Fibroblast of mammary gland (primary cell): ENCODE results near the gene MROH2B.

Source experiments
- DNase-seq: peaks from one replicate; pipeline ENCODE4 v3.0.0-alpha.2; 2010; ENCODE audit warnings: low read depth
- H3K4me3 ChIP-seq: 2 replicates; pipeline ENCODE4 v1.5.1; 2011; ENCODE audit warnings: low read depth, mild to moderate bottlenecking, low read length, moderate library complexity; ENCODE audit not compliant: control insufficient read depth
- TF ChIP-seq, protein P1 (sequence below): conservative IDR thresholded peaks from 2 replicates; pipeline ENCODE4 v1.5.1; 2011; ENCODE audit warnings: low read depth, low read length, inconsistent platforms; ENCODE audit not compliant: control insufficient read depth, insufficient read depth

The MROH2B gene

DNA sequence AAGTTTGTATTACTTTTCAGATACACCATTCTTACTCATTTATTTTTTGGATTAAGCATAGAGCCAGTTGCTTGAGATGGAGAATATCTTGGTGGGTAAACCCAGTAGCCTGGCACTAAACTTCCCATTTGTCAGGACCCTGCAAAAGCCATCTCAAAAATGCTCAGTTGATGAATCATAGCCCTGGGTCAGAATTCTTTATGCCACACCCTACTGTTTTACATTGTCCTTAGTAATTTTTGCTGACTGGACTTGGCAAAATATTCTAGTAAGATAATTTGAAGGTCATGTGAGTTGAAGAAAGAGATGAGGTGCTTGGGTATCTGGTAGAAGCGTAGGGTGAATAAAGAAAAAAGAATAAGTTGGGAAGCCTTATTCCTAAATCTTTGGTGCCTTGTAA lies 111.1 kb downstream of the MROH2B start:
- no peak for DNase-seq
- H3K4me3 ChIP-seq, result no peak overlapping the region
- TF ChIP-seq, protein P1, sequence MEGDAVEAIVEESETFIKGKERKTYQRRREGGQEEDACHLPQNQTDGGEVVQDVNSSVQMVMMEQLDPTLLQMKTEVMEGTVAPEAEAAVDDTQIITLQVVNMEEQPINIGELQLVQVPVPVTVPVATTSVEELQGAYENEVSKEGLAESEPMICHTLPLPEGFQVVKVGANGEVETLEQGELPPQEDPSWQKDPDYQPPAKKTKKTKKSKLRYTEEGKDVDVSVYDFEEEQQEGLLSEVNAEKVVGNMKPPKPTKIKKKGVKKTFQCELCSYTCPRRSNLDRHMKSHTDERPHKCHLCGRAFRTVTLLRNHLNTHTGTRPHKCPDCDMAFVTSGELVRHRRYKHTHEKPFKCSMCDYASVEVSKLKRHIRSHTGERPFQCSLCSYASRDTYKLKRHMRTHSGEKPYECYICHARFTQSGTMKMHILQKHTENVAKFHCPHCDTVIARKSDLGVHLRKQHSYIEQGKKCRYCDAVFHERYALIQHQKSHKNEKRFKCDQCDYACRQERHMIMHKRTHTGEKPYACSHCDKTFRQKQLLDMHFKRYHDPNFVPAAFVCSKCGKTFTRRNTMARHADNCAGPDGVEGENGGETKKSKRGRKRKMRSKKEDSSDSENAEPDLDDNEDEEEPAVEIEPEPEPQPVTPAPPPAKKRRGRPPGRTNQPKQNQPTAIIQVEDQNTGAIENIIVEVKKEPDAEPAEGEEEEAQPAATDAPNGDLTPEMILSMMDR, result no peak

DNA sequence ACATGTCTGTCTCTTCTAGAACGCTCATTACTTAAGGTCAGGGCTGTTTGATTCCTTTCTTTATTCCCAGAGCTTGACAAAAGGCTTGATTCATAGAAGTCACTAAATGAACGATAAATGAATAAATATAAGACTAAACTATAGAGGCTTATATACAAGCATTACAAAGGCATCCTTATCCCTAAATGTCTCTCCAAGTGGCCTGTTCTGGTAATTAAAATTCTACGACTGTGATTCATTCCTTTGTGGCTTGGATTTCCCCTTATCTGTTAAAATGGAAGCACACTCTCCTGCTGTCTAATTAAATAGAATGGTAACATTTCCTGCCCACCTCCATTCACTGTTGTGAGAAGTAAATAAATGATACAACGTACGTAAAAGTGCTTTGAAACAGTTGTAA lies 112.3 kb downstream of the MROH2B start:
- TF ChIP-seq, protein P1, result no peak
- no peak for DNase-seq

DNA sequence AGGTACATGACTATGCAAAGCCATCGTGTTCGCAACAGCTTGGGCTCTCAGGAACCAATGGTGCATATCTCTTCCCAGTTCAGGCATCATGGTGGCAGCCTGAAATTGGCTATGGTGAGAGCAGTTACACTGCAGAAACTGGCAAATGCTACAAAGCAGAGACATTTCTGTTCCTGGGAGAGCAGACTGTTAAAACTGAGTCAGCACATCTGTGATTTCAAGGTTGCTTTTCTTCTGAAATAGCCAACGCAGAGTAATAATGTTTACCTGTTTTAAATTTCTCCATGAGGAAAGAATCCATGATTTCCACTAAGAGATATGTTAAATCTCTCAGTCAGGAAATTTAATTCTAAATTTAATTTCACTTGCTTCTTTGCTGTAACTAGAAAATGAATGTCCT lies 114.1 kb downstream of the MROH2B start:
- TF ChIP-seq, protein P1, result no peak
- H3K4me3 ChIP-seq, result no peak overlapping the region
- no peak for DNase-seq

More for the DNA sequence above, 112.3 kb downstream of the MROH2B start:
- H3K4me3 ChIP-seq, result no peak overlapping the region

DNA sequence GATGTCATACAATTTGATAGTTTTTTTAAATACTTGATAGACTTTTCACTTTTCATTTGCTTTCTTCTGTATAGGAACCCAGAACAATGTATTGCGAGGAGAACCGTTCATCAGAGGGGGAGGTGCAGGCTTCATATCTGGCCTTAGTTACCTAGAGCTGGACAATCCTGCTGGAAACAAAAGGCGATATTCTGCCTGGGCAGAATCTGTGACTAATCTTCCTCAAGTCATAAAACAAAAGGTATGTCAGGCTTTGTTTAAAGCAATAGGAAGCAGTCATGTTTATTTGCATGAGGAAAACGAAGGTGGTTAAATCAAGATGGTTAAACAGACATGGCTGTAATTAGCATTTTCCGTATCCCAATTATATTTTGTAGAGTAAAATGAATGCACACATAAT lies 115.8 kb downstream of the MROH2B start:
- no peak overlapping the region for H3K4me3 ChIP-seq
- TF ChIP-seq, protein P1, result no peak

More for the DNA sequence above, 115.8 kb downstream of the MROH2B start:
- no peak for DNase-seq
